CD4-positive, alpha-beta T cell treated with Interleukin-4 for 1 hour (primary cell): ENCODE measurements around the gene DKK2.

Experiments used
- DNase-seq, 2 donors: peaks; one replicate each; pipeline ENCODE4 v3.0.0-alpha.2; 2020 to 2022

The DKK2 gene, protein sequence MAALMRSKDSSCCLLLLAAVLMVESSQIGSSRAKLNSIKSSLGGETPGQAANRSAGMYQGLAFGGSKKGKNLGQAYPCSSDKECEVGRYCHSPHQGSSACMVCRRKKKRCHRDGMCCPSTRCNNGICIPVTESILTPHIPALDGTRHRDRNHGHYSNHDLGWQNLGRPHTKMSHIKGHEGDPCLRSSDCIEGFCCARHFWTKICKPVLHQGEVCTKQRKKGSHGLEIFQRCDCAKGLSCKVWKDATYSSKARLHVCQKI

DNA sequence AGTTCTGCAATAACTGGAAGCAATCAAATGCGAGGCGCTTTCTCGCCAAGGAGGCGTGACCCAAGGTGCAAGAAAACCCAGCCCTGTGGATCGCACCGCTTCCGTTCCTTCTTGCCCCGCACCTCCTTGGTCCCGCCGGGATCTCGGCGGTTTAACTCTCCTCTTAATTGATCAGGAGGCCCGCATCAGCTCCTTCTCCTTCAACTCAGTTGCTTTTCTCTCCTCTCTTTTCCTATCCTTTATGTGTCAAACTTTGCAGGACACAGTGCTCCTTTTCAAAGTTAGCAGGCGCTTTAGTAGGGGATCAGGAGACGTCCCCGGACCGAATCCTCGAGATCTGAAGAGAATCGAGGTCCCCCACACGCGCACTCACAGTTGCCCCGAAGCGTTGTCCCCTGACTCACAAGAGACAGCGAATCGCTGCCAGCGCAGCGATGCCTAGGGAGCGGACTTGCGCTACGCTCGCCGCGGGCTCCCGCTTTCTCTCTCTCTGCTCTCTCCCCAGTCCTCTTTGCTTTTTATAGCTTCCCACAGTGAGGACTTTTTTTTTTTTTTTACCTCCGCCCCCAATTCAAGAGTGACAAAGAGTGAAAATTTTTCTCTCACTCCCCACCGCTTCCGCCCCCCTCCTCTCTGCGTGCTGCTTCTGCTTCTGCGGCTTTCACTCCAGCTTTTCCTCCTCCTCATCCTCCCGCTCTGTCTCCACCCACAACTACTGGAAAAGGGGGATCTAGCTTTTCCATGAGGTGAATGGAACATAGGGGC lies at the start of gene DKK2:
Gene DKK2, minus strand, starts transcription at position 495 of the 765 bp plus-strand sequence. CDS start 722 bp downstream, outside the sequence.
- DNase-seq: no peak

DNA sequence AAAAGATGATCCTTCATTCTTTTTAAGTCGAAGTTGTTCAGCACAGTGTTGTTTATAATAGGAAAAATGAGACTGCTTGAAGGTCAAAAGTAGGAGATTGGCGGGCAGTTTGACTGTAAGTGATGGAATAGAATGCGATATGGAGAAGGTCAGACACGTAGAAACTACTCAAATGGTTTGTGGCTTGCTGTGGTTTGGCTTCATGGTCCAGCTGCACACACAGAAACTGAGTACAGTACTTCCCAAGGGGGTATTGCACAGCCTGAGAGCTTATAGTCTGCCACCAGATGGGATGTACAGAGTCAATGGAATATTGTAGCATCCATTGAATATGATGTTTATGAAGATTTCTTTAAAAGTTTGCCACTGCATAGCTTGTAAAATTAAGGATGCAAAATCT lies 41.1 kb upstream of the DKK2 start:
- no peak for DNase-seq

DNA sequence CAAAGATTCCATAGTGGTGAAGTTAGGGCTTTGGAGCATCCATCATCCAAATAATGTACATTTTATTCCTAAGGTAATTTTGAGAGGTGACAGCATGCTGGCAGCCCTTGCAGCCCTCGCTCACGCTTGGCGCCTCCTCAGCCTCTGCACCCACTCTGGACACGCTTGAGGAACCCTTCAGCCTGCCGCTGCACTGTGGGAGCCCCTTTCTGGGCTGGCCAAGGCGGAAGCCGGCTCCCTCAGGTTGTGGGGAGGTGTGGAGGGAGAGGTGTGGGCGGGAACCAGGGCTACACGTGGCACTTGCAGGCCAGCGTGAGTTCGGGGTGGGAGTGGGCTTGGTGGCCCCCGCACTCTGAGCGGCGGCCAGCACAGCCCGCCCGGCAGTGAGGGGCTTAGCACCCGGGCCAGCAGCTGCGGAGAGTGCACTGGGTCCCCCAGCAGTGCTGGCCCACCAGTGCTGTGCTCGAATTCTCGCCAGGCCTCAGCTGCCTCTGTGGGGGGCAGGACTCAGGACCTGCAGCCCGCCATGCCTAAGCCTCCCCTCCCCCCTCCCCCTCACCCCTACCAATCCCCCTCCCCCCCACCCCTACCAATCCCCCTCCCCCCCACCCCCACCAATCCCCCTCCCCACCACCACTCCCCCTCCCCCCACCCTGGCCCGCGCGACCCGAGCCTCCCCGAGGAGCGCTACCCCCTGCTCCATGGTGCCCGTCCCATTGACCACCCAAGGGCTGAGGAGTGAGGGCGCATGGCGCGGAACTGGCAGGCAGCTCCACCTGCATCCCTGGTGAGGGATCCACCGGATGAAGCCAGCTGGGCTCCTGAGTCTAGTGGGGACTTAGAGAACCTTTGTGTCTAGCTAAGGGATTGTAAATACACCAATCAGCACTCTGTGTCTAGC lies 37.0 kb upstream of the DKK2 start:
- DNase-seq: no peak

DNA sequence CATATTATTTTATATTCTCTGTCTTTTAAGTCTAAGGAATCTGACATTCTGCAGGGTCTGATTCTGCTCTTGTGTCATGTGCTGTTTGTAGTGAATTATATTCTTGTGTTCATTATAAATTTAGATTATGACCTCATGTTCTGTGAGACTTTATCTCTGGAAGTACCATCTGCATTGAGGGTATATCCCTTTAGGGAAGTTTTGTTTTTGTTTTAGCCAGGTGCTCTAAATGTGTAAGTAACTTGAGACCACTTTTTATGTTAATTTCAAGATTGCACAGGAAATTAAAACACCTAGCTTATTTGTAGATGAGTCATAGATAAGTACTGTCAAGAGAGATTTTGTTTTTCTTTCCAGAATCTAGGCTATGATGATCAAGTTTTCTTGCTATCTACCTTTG lies 35.0 kb upstream of the DKK2 start:
- DNase-seq: no peak

DNA sequence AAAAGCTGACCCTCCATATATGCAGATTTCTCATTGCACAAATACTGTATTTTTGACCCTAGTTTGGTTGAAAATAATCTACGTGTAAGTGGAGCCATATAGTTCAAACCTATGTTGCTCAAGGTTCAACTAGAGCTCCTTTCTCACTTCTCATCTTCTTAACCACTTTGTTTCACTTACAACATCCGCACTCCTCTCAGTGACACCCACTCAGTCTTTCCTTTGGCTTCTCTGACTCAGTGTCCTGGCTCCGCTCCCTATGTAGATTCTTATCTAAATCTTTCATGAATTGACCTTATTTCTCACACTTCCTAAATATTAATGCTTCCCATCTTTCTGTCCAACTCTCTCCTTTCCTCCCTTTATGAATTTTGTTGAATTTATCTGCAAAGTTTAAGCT lies 32.9 kb upstream of the DKK2 start:
- no peak for DNase-seq

DNA sequence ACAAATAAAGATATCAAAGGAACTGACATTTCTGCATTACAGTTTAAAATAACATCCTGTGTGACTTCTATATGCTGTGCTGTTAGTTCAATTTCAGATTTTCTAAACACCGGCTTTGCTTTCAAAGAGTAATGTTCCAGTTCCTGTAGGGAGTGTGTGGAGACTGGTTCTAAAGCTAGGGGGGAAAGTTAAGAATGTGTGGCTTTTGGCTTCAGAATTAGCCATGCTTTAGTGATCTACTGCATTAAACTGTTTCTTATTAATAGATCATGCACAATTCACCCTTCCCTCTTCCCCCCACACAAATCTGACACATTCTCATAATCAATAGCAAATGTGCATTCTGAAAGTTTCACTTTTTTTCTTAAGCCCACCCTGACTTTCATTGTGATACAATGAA lies 32.0 kb upstream of the DKK2 start:
- no peak for DNase-seq

DNA sequence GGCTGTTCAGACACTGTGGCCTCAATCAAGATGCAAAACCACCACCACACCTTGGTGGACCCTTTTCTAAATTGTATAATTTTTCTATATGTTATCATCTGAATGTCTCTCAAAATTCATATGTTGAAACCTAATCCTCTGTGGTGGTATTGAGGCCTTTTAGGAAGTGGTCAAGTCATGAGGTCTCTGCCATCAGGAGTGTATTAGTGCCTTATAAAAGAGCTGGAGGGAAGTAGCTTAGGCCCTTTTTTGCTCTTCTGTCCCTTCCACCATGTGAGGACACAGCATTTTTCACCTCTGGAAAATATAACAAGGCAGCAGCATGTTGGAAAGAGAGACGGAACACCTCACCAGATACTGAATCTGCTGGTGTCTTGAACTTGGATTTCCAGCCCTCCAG lies 30.5 kb upstream of the DKK2 start:
- no peak for DNase-seq

DNA sequence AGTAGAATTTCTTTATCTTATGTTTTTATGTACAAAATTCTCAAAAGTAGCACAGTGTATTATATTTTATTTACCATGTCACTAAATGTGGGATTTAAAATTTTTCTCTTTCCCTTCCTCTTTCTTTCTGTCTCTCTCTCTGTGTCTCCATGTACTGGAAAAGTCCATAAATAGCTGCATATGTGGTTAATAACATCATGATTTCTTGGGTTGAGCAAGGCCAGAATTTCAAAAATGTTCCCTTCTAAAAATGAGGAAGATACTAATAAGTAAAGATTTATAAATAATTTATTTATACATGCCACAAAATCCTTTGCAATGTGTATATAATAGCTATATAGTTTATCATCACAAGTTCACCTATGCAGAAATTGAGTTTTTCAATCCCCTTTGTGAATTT lies 29.1 kb upstream of the DKK2 start:
- no peak for DNase-seq

DNA sequence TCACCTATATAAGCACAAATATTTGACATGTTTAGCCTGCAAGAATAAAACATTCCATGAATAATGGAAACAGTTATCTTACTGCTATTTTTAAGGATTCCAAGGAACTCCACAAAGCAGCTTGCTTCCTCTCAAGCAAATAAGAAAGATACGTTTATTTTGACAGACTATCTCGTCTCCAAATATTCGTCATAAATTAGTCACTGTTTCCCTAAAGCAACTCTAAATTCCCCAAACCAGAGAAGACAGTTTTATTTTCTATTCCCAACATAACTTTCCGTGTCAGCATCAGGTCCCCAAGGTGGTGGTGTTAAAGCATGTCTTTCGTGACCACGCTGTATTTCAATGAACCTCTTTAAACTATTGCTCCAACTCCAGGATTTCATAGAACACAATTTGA lies 24.3 kb upstream of the DKK2 start:
- no peak for DNase-seq

DNA sequence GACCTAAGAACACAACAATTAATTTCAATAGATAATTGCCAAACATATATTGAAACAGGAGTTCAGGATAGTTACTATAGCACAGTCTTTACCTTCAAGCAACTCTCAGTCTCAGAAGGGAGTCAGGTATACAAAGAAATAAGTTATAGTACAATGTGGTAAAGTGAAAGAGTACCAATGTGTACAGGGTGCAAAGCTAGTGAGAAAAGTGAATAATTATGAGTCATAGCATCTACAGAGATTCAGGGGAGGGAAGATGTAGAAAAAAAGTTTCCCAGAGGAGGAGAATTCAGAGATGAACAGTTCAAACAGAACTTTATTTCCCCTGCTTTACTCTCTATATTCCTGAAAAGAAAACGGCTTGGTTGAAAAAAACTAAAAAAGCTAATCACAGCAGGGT lies 22.7 kb upstream of the DKK2 start:
- no peak for DNase-seq

DNA sequence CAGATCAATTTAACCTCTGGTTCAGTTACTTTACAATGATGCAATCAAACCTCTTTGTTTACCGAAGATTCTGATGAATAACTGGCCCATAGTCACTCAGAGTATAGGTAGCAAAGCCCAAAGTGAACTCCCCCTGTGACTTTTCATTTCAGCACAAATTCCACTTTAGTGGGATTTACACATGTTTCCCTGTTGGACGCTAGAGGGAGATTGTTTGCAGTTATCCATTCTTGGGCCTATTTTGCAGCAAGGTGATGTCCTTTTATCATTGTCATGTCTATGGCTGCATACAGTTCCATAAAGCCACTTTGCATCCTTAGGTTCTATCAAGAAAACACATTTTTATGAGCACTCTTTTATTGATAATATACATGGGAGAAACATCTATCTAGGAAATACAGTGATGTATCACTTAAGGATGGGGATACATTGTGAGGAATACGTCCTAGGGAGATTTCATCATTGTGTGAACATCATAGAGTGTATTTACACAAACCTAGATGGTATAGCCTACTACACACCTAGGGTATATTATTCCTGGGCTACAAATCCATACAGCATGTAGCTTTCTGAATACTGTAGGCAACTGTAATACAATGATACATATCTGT lies 14.5 kb upstream of the DKK2 start:
- DNase-seq: no peak

DNA sequence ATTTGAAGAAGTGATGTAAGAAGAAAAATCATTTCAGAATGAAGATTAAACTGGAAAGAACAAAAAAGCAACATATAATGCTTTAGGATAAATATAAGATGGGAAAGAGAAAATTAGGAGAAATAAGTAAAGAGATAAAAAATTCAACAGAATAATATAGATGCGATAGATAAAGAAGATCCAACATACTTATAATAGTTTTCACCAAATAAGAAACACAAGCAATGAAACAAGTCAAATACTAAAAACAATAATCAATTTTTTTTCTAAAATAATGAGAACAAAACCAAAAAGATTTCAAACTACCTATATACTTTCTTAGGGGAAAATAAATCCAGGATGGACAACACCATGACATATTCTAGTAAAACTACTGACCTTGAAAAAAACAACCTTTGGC lies 10.1 kb upstream of the DKK2 start:
- no peak for DNase-seq

DNA sequence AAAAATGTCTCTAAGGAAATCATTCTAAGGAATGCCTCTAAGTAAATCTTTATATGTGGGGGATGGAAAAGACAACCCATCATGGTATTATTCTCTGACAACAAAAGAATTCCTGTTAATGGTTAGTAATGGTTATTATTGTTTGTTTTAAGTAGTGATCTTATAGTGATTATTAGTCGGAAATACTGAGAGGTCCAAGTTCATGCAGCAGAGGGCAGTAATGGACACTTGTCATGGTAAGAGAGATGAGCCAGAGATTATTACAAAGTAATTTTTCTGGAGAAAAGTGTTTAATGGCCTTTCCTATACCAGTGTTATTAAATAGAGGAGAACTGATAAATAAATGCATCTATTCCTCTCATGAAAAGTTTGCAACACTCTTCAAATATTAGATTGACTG lies 8.1 kb upstream of the DKK2 start:
- DNase-seq: no peak

DNA sequence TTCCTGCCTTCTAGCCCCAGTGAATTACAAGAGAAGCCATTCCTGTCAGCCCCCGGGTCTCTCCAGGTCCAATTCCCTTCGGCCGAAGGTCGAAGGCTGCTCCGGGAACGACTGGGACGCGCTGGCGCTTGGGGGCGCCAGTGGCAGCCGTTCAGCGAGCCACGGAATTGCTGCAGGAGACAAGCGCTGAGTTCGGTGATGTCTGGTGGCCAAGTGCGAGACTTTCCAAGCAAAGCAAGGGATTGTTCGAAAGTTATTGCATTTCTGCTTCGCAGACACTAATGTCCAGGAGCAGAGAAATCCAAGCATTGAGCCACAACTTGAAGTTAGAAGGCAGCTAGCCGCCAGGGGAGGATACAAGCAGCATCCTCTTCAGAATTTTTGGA lies 1.1 kb upstream of the DKK2 start:
- DNase-seq: no peak

DNA sequence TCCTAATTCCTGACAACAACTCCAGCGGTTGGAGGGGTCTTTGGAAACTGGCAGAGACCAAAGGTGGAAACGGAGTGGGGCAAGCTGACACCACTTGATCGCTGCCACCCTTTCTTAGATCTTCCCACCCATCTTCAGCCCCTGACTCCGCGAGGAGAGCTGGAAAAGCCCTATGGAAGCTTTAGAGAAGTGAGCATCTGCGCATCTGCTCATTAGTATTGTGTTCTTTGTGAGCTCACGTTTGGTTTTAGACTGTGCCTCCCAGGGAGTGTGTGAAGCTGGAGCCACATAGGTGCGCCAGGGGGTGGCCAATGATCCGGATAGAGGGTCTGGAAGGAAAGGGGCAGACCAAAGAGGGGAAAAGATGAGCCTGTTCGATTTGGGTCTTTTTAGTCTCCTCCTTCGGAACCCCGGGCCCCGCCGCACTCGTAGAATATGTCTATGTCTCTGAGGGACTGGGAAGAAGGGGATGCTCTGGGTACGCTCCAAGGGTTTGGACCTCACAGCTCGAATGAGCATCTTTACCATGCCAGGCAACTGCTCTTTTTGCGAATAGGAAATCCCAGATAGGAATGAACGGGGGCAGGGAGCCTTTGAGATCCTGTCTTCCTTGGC lies 578 bp upstream of the DKK2 start:
- no peak for DNase-seq

DNA sequence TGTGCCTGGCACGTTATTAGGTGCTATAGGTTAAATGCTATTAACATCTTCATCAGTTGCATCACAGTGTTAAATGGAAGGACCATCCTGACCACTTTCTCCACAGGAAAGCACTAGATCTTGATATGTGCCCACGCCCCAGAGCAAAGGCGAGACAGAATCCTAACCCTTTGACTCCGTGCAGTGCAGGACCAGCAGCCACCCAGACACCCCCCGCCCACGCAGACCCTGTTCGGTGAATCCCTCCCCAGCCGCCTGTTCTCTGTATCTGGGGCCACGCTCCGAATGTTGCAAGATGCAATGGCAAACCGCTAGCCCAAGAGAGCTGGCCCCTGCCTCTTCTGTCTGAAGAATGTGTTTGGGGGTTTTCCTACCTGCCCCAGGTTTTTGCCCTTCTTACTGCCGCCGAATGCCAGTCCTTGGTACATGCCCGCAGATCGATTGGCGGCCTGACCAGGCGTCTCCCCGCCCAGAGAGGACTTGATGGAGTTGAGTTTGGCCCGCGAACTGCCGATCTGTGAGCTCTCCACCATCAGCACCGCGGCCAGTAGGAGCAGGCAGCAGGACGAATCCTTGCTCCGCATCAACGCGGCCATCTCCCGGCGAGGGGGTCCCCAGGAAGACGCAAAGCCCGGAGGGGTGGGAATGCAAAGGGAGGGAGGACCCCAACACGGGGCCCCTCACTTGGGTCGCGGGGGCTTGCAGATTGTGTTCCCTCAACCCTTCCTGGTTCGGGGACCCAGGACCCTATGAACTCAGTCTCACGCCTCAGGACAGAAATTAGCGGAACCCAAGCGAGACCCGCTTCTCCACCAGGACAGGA lies 906 bp downstream of the DKK2 start:
- DNase-seq: no peak

DNA sequence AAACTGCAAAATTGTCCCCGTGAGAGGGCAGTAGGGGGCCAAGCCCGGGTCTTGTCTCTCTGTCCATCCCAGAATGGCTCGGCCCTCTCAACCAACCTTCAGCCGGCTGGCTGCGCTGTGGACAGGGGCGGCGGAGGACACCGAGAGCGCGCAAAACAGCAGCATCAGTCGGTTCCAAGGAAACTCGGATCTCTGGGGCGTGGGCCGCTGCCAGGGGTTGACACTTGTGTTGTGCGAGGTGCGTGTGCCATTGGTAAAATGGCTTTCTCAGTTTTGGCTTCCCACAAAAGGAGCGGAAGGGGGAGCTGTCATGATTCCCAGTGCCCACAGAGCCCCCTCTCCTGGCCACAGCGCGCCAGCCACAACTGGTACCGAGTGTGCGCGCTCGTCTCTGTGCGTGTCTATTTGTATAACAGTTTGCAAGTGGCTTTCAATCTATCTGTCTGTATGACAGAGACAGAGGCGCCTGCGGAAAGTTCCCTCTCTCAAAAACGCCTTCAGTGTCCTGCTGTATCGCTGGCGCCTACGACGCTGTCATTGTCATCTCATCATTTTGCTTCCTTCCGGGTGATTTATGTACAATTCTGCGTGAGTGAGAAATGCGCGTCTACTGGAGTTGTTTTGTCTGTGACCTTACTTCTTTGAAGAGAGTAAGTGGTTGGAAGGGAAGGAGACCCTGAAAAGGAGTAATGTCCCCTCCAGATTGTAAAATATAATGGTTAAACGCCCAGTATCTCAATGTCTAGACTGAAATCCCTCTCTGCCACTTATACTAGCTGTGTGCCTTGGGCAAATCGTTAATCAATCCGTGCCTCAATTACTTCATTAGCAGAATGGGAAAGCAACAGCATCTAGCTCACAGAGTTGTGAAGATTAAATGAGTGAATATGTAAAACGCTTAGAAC lies 1.8 kb downstream of the DKK2 start:
- no peak for DNase-seq

DNA sequence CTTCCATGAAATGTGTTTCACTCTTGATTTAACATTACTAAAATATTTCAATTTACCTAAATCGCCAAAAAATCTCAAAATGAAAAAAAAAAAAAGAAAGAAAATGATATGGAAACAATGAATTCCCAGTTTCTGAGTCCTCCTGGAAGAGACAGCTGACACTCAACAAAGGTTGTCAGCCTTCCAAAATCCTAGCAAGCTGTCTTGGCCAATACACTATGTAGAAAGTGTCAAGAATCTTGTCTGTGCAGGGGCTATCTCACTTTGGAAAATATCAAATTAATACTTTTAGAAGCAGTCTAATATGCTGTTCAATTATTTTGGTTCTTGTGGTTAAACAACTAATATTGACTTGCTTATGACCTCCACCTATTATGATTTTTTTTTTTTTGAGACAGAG lies 8.7 kb downstream of the DKK2 start:
- no peak for DNase-seq

DNA sequence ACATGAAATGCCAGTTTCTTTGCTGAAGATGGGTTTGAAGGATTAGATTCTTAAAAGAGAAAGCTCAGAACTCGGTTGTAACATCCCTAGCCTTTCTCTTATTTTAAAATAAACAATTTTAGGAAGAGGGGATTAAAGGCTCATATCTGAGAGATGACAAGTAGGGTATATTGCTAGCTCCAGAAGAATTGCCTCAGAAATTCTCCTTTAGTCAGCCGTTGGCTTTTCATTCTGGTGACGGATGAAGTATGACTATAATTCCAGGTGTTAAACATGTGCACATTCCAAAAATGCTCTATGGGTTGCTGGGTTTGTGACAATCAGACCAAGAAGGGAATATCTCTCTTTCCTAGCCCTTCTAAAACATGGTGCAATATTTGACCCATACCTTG lies 17.8 kb downstream of the DKK2 start:
- no peak for DNase-seq

DNA sequence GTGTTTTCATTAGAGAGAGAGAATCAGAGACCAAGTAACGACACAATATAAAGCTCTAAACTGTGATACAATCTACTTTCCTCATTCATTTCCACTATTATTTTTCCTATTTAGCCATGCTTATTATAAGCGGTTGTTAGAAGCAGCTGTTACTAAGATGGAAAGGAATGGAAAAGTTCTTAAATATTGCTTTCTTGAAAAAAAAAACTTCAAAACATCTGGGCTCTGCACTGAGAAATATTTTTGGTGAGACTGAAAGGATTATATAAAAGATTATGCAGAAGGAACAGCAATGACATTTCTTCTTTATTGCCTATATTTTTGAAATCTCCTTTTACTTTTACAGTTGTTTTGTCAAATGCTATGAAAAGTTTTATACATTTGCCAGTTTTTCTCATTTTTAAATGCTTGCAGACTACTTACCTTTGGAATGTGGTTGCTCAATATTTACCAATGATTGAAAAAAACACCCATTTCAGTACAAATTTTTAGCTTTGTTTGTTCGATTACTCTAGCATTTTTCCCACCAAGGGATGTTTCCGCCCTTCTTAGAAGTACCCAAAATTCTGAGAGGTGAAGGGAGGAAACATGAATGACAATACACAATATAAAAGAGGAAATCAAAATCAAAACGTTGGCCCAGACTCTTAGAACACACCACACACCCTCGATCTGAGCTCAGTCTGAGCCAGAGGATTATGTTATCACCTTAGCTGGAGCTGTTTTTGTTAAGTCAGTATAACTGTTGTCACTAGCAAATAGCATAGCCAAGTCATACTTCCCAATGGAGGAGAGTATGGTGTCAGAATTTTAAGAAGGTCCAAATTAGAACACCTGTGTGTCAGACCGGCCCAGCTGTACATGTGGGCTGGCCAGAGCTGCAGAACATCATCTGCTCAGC lies 18.4 kb downstream of the DKK2 start:
- DNase-seq: no peak
